PC-3 (cell line): ENCODE results near the gene INS. TPM values are rescaled to one million over a fixed set of nuclear protein-coding genes. Genes with fewer than 3 reads are reported as not detected.

Experiments used
- ATAC-seq: fragments of 200-7000 bp; cut with Tn5 transposase; 2 replicates; pipeline ENCODE4 v1.9.1; 2020; ENCODE audit warnings: mild to moderate bottlenecking, moderate library complexity
- BruUV-seq: library from RNA; stranded (reverse); fragments of 400-500 nt; replicated peaks from 2 replicates; lab custom pipeline; 2021; lab: Mats Ljungman, UMichigan
- CTCF ChIA-PET: fragments of 300-600 bp; sonication (Branson Sonifier 250); formaldehyde crosslinking; loops from one replicate; lab custom pipeline; 2022; ENCODE audit warnings: antibody characterized with exemption; lab: Charles Lee
- POLR2A ChIA-PET: fragments of 300-600 bp; sonication (Branson Sonifier 250); formaldehyde crosslinking; loops from one replicate; lab custom pipeline; 2022; ENCODE audit warnings: antibody characterized with exemption; ENCODE audit not compliant: unreplicated experiment; lab: Charles Lee
- DNase-seq: peaks from one replicate; pipeline ENCODE4 v3.0.0-alpha.2; 2015
- H2AFZ ChIP-seq: fragments of 300-600 bp; sonication (generic); 2 replicates; pipeline ENCODE4 v1.6.0; 2016; ENCODE audit warnings: antibody characterized with exemption, low read length
- H3F3A ChIP-seq: fragments of 300-600 bp; sonication (generic); one replicate; pipeline ENCODE4 v1.6.0; 2017; ENCODE audit warnings: antibody characterized with exemption, low read length, control low read depth, mild to moderate bottlenecking; ENCODE audit not compliant: unreplicated experiment
- H3K27ac ChIP-seq: fragments of 300-600 bp; sonication (generic); 2 replicates; pipeline ENCODE4 v1.5.1; 2016; ENCODE audit warnings: mild to moderate bottlenecking, low read length
- H3K27me3 ChIP-seq: fragments of 300-600 bp; sonication (generic); 2 replicates; pipeline ENCODE4 v1.6.1; 2016; ENCODE audit warnings: low read length, mixed read lengths
- H3K36me3 ChIP-seq: fragments of 300-600 bp; sonication (generic); 2 replicates; pipeline ENCODE4 v1.6.1; 2016; ENCODE audit warnings: low read depth, mixed run types, low read length, mixed read lengths
- H3K4me1 ChIP-seq: fragments of 300-600 bp; sonication (generic); 2 replicates; pipeline ENCODE4 v1.5.1; 2016; ENCODE audit warnings: low read length; ENCODE audit not compliant: insufficient read depth
- H3K4me2 ChIP-seq: fragments of 300-600 bp; sonication (generic); 2 replicates; pipeline ENCODE4 v1.6.0; 2016; ENCODE audit warnings: low read length
- H3K4me3 ChIP-seq: fragments of 300-600 bp; sonication (generic); 2 replicates; pipeline ENCODE4 v1.5.1; 2016; ENCODE audit warnings: mild to moderate bottlenecking, low read length, mixed read lengths
- H3K79me2 ChIP-seq: fragments of 300-600 bp; sonication (generic); 2 replicates; pipeline ENCODE4 v1.6.1; 2017; ENCODE audit warnings: low read length, mixed read lengths
- H3K9ac ChIP-seq: fragments of 300-600 bp; sonication (generic); 2 replicates; pipeline ENCODE4 v1.6.0; 2016; ENCODE audit warnings: mild to moderate bottlenecking, low read length
- H3K9me2 ChIP-seq: fragments of 300-600 bp; sonication (generic); replicated peaks from 2 replicates; pipeline ENCODE4 v1.6.1; 2016; ENCODE audit warnings: mixed run types, low read length, mixed read lengths
- H3K9me3 ChIP-seq: fragments of 300-600 bp; sonication (generic); 2 replicates; pipeline ENCODE4 v1.6.1; 2016; ENCODE audit warnings: low read length, mixed read lengths
- H4K20me1 ChIP-seq: fragments of 300-600 bp; sonication (generic); 2 replicates; pipeline ENCODE4 v1.6.1; 2016; ENCODE audit warnings: low read length, mixed read lengths
- CTCF ChIP-seq: fragments of 300-600 bp; sonication (generic); conservative IDR thresholded peaks from 2 replicates; pipeline ENCODE4 v1.5.1; 2017; ENCODE audit warnings: antibody characterized with exemption, low read depth, mild to moderate bottlenecking, low read length
- EZH2 ChIP-seq: fragments of 300-600 bp; sonication (generic); IDR thresholded peaks from one replicate; pipeline ENCODE4 v1.6.1; 2017; ENCODE audit warnings: antibody characterized with exemption, mild to moderate bottlenecking, low read length; ENCODE audit not compliant: unreplicated experiment
- EZH2phosphoT487 ChIP-seq: fragments of 300-600 bp; sonication (generic); IDR thresholded peaks from 2 replicates; pipeline ENCODE4 v1.6.1; 2018; ENCODE audit warnings: mild to moderate bottlenecking, antibody characterized with exemption, low read length, borderline replicate concordance
- intact Hi-C: fragments of 100-400 bp; cut with micrococcal nuclease; formaldehyde crosslinking; loops from 2 replicates; pipeline ENCODE4 v1.9.0; 2023
- total RNA-seq: library from RNA; depleted of rRNA; stranded (reverse); fragments of >200 nt; gene quantifications from 2 replicates; pipeline ENCODE4 v1.2.3, GENCODE V29; 2014

INS gene
- total RNA-seq, 1 experiment from 2014 or later, result not detected

- BruUV-seq, result no TSS peak
- Histone ChIP-seq H4K20me1 (no peaks in the 10 kb centered on the region), H3K9ac (no peak overlapping the region), H2AFZ (no peak overlapping the region), H3K4me3 (no peak overlapping the region), H3K27ac (no peak overlapping the region), H3K27me3 (no peaks in the 10 kb centered on the region), H3K4me2 (no peak overlapping the region), H3K79me2 (no peaks in the 10 kb centered on the region), H3K4me1 (peaks cover 17% of the 10 kb centered on the region), H3F3A (no peaks in the 10 kb centered on the region), H3K9me2 (no peaks in the 10 kb centered on the region), H3K36me3 (no peaks in the 10 kb centered on the region), H3K9me3 (no peaks in the 10 kb centered on the region)
- TF ChIP-seq EZH2, result no peak
- ATAC-seq (no peak), DNase-seq (no peak)
- ChIA-PET POLR2A (no interaction called here), CTCF (no interaction called here)
- intact Hi-C loops, result no loop called here
These were observed 42.6 kb upstream of the INS start for GRCh38 chr11:2203440-2204259.

GRCh38 chr11:2202900-2203439 is 42.0 kb upstream of the INS start:
- BruUV-seq, result no TSS peak
- Histone ChIP-seq H3K27me3 (no peaks in the 10 kb centered on the region), H3K4me3 (no peak overlapping the region), H3F3A (no peaks in the 10 kb centered on the region), H3K79me2 (no peaks in the 10 kb centered on the region), H3K9me2 (no peaks in the 10 kb centered on the region), H3K4me1 (peaks cover 17% of the 10 kb centered on the region), H4K20me1 (no peaks in the 10 kb centered on the region), H3K9ac (no peak overlapping the region), H2AFZ (no peak overlapping the region), H3K9me3 (no peaks in the 10 kb centered on the region), H3K36me3 (no peaks in the 10 kb centered on the region), H3K27ac (no peak overlapping the region), H3K4me2 (no peak overlapping the region)
- POLR2A ChIA-PET, result no interaction called here
- DNase-seq (no peak), ATAC-seq (no peak)
- TF ChIP-seq EZH2phosphoT487, result no peak
- TF ChIP-seq EZH2, result no peak
- TF ChIP-seq CTCF, result no peak
- intact Hi-C loops, result no loop called here
- CTCF ChIA-PET, result interaction anchor here (0.6 kb wide), 1 partner anchor 175 kb away, joined by 5 read pairs; no protein-coding TSS in a partner anchor

- Histone ChIP-seq H3K79me2 (no peaks in the 10 kb centered on the region), H3K4me3 (no peak overlapping the region), H3K4me2 (peak overlapping the region; percentile 62), H3K9ac (no peak overlapping the region; the same call in 1 of the 2 replicates), H3K9me3 (no peaks in the 10 kb centered on the region), H3K36me3 (no peaks in the 10 kb centered on the region), H3K9me2 (no peaks in the 10 kb centered on the region), H3F3A (no peaks in the 10 kb centered on the region), H3K4me1 (peaks cover 17% of the 10 kb centered on the region), H4K20me1 (no peaks in the 10 kb centered on the region), H2AFZ (peak overlapping the region; percentile 37), H3K27me3 (no peaks in the 10 kb centered on the region), H3K27ac (peak overlapping the region; percentile 25)
- peak; percentile 85 for DNase-seq
- CTCF ChIA-PET, result interaction anchor here (0.6 kb wide), 1 partner anchor 176 kb away, joined by 5 read pairs; no protein-coding TSS in a partner anchor
- intact Hi-C loops, result no loop called here
- TF ChIP-seq EZH2 (no peak), EZH2phosphoT487 (peak; percentile 96)
- ATAC-seq, result peak; percentile 80
- POLR2A ChIA-PET, result no interaction called here
- BruUV-seq, result no TSS peak
These were observed 41.3 kb upstream of the INS start for GRCh38 chr11:2202071-2202899.
